Spinal cord (tissue), 10 donors: ENCODE results near the gene CCDC81. TPM values are rescaled to one million over a fixed set of nuclear protein-coding genes. Genes with fewer than 3 reads are reported as not detected.

Experiments
- DNase-seq, 6 donors: peaks; one replicate each; pipeline versions ENCODE4 v3.0.0 to v3.0.0-alpha.2; 2013 to 2015; ENCODE audit warnings: low spot score in 6 of 6, low read depth in 4 of 6
- H3K27ac ChIP-seq: one replicate; pipeline ENCODE4 v1.5.1; 2013; ENCODE audit warnings: low read depth, low read length, control low read depth
- H3K27me3 ChIP-seq: one replicate; pipeline ENCODE4 v1.6.1; 2013; ENCODE audit warnings: low read length; ENCODE audit not compliant: control insufficient read depth, insufficient read depth
- H3K36me3 ChIP-seq: one replicate; pipeline ENCODE4 v1.6.1; 2013; ENCODE audit warnings: low read length; ENCODE audit not compliant: control insufficient read depth, insufficient read depth
- H3K4me1 ChIP-seq: one replicate; pipeline ENCODE4 v1.6.1; 2013; ENCODE audit warnings: low read length; ENCODE audit not compliant: control insufficient read depth, insufficient read depth
- H3K4me3 ChIP-seq: one replicate; pipeline ENCODE4 v1.5.1; 2013; ENCODE audit warnings: low read depth, low read length, control low read depth
- H3K9me3 ChIP-seq: one replicate; pipeline ENCODE4 v1.6.1; 2013; ENCODE audit warnings: low read length; ENCODE audit not compliant: control insufficient read depth, insufficient read depth
- WGBS: methylation state at CpG from one replicate; pipeline ENCODE4 v1.1.5; 2013; ENCODE audit warnings: missing lambda C conversion rate; ENCODE audit not compliant: insufficient coverage; 5-methylcytosine and 5-hydroxymethylcytosine counted together
- polyA plus RNA-seq, 2 donors: library from polyadenylated mRNA; unstranded; fragments of 120-200 nt; gene quantifications; one replicate each; pipeline ENCODE4 v1.2.1, GENCODE V29; 2013; ENCODE audit not compliant: insufficient read length in 2 of 2
- total RNA-seq, 2 donors: library from RNA; depleted of rRNA in 1 of 2; stranded (reverse); fragments of 120-200 nt in 1 of 2; fragments of >200 nt in 1 of 2; gene quantifications; one replicate each; pipeline versions ENCODE4 v1.2.3 to v1.2.4, GENCODE V29; 2013 to 2014
- donor health status: healthy.

CCDC81 gene
- total and polyA plus RNA-seq, 4 donors: 4.0 to 8.6 (median 4.5) TPM

DNA sequence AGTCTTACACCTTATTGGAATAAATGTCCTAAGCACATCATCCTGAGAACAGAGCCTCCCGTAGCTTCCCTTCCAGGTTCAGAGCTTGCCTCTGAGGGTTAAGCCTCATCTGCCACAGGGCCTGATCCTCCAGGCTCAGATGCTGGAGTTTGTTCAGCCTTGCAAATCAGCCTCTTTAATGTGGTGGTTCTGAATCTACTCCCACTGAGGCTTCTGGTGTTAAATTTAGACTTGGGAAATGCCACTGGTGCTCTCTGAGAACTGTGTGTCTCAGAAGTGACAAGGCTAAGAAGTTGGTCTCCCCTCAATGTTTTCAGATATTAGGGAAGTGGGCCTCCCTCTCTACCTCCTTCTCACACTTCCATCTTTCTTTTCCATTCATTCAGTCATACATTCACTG lies 68.7 kb downstream of the CCDC81 start:
- no peaks in the 10 kb centered on the region for H3K27me3 ChIP-seq
- WGBS: no CpG with 5 or more reads among the region's 1 CpG
- H3K4me1 ChIP-seq: no peaks in the 10 kb centered on the region
- peaks cover 29% of the 10 kb centered on the region for H3K36me3 ChIP-seq
- H3K4me3 ChIP-seq: no peak overlapping the region
- no peak for DNase-seq
- peak overlapping the region; percentile 18 for H3K27ac ChIP-seq
- H3K9me3 ChIP-seq: no peaks in the 10 kb centered on the region

DNA sequence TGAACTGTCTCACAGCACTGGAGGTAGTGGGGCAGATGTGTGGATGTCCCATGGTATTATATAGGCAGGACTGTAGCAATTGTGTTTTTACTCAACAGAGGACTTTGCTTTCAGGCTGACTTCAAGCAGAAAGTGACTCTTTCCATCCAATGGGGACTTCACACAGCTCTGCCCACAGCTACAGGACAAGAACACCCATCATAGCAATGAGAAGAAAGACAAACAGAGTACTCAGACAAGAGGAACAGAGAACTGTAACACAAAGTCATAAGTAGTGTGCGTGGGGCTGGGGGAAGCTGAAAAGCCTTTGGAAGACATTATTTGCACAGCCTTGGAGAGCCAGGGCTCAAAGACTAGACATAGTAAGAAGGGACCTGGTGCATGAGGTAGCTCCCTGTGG lies 70.3 kb downstream of the CCDC81 start:
- Histone ChIP-seq H3K27me3 (no peaks in the 10 kb centered on the region), H3K4me3 (no peak overlapping the region), H3K4me1 (no peaks in the 10 kb centered on the region), H3K27ac (no peak overlapping the region), H3K36me3 (peaks cover 29% of the 10 kb centered on the region), H3K9me3 (no peaks in the 10 kb centered on the region)
- no peak for DNase-seq
- WGBS: 80% methylated on average over 1 of the region's 1 CpG

DNA sequence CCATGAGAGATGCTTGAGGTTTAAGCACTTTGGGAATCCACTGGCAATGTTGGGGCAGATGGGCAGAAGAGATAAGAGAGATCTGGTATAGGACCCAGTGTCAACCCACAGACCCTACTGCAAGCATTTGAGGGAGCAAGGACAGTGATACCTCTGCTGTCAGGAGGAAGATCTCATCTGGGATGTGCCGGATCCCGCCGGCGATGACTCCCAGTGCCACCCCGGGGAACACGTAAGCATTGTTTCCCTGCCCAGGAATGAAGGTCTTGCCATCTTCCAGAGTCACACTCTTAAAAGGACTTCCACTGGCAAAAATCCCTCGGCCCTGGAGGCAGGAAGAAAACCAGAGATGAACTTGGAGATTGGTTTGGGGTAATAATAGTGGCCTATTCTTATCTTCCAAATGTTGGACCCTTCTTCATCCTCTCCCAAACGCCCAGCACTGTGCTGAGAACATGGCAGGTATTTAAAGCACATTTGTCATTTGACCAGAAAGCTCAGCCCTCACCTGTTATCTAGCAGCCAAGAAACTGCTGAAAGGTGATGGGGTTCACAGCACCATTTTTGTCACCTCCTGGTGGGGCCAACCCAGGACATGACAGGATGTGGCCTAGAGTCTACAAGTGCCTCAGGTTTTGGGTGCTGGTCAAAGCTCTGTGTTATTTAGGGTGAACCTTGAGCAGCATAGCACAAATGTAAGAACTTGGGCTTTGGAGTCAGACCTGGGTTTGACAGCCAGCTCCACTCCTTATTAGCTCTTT lies 71.7 kb downstream of the CCDC81 start:
- Histone ChIP-seq H3K4me3 (no peak overlapping the region), H3K9me3 (no peaks in the 10 kb centered on the region), H3K27ac (no peak overlapping the region), H3K4me1 (no peaks in the 10 kb centered on the region), H3K27me3 (no peaks in the 10 kb centered on the region), H3K36me3 (peaks cover 26% of the 10 kb centered on the region)
- no peak for DNase-seq
- WGBS: 100% methylated on average over 6 of the region's 8 CpGs

DNA sequence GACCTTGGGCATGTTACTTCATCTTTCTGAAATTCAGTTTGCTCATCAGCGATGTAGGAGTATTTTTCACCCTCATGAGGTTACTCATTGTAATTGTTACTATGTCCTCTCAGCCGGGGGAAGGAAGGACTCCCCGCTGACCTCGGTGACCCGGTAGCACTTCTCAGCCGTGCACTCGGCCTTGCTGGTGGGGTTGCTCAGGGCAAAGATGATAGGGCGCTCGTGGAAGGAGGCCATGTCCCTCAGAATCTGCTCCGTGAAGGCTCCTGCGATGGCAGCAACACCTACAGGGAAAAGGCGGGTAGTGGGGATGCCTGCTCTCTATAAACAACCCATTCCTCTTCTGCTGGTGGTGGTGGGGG lies 72.2 kb downstream of the CCDC81 start:
- peaks cover 26% of the 10 kb centered on the region for H3K36me3 ChIP-seq
- no peak for DNase-seq
- H3K27me3 ChIP-seq: no peaks in the 10 kb centered on the region
- H3K27ac ChIP-seq: no peak overlapping the region
- 96% methylated on average over 4 of the region's 12 CpGs for WGBS
- H3K4me3 ChIP-seq: no peak overlapping the region
- no peaks in the 10 kb centered on the region for H3K4me1 ChIP-seq
- H3K9me3 ChIP-seq: no peaks in the 10 kb centered on the region

DNA sequence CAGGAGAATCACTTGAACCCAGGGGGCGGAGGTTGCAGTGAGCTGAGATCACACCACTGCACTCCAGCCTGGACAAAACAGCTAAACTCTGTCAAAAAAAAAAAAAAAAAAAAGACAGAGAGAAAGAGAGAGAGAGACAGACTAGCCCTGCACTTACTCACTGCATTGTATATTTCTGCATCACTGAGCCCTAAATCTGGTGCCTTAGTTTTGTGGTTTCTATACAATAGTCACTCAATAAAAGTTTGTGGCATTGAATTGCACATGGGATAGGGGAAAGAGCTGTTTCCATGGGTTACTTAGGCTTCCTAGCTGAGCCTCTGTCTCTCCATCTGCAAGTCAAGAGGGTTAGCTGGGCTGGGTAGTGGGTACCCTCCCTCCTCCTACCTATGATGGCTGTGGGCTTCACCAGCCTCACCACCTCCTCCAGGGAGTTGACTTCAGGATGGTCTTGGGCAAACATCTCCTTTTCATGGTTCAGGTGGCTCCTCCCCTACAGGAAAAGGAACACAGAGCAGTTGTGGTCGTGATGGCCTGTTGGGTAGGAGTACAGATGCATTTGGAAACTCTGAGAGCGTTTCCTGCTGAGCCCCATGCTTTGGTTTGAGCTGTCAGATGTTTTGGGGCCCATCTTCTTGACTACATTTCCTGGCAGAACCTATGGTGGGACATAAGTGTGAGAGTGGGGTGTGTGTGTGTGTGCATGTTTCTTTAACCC lies 73.2 kb downstream of the CCDC81 start:
- no peak overlapping the region for H3K27ac ChIP-seq
- no peak for DNase-seq
- H3K4me3 ChIP-seq: no peak overlapping the region
- no peaks in the 10 kb centered on the region for H3K9me3 ChIP-seq
- 92% methylated on average over 2 of the region's 3 CpGs for WGBS
- H3K27me3 ChIP-seq: no peaks in the 10 kb centered on the region
- peaks cover 20% of the 10 kb centered on the region for H3K36me3 ChIP-seq
- no peaks in the 10 kb centered on the region for H3K4me1 ChIP-seq

DNA sequence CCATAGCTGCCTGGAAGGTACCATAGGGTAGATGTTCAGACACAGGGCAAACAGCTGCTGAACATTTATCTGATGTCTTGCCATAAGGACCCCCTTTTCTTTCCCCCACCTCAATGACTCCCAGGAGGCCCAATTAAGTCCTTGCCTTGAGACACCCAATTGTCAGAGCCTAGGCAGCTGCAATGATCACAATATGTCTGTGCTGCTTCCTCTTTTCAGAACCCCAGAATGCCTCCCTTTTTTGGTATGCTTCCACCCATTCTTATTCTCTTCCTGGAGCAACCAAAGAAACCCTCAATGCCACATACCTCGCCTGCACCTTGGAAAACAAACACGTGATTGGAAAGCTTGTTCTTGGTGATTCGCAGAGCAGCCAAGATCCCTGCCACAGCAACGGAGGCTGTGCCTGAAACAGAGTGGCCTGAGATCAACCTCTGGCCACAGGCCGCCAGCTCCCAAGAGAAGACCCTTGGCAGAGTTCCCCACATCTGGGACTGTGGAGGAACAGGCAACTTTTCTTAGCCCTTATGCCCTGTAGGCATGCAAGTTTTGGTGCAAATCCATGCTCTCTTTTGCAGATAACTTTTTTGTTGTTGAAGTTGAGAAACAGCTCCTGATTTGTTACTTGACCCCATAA lies 75.4 kb downstream of the CCDC81 start:
- no peaks in the 10 kb centered on the region for H3K4me1 ChIP-seq
- 81% methylated on average over 5 of the region's 5 CpGs for WGBS
- peaks cover 11% of the 10 kb centered on the region for H3K36me3 ChIP-seq
- no peak overlapping the region for H3K4me3 ChIP-seq
- no peak for DNase-seq
- no peaks in the 10 kb centered on the region for H3K9me3 ChIP-seq
- H3K27ac ChIP-seq: no peak overlapping the region
- no peaks in the 10 kb centered on the region for H3K27me3 ChIP-seq

DNA sequence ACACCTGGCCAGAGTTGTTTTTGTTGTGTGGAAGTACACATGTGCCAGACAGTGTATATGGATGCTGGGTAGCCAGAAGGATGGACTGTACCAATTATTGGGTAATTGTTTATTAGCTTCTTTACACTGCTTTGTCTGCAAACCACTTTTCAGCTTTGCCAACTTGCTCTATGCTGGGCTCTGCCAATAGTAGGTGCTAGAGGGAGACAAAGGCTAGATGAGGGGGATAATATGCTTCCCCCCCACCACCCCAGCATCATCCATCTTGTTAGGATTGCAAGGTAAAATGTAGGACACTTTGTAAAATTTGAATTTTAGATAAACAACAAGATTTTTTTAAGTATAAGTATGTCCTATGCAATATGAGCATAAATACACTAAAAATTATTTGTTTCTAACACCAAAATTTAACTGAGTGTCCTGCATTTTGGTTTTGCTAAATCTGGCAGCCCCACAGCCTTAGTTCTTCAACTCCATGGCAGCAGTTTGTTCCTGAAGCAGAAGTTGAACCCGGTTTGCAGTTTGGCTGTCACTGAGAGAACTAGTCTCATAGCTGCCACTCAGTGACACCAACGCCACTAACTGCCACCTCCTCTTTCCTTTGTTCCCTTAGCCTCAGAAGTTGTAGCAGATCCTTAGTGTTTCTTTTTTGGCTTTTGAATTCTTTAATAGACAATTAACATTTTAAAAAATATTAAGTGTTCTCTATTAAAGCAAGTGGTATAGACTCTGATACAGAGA lies 78.8 kb downstream of the CCDC81 start:
- WGBS: 60% methylated on average over 1 of the region's 2 CpGs
- H3K36me3 ChIP-seq: no peaks in the 10 kb centered on the region
- H3K4me1 ChIP-seq: peaks cover 3% of the 10 kb centered on the region
- no peak overlapping the region for H3K27ac ChIP-seq
- H3K27me3 ChIP-seq: no peaks in the 10 kb centered on the region
- no peaks in the 10 kb centered on the region for H3K9me3 ChIP-seq
- no peak overlapping the region for H3K4me3 ChIP-seq
- DNase-seq: no peak

DNA sequence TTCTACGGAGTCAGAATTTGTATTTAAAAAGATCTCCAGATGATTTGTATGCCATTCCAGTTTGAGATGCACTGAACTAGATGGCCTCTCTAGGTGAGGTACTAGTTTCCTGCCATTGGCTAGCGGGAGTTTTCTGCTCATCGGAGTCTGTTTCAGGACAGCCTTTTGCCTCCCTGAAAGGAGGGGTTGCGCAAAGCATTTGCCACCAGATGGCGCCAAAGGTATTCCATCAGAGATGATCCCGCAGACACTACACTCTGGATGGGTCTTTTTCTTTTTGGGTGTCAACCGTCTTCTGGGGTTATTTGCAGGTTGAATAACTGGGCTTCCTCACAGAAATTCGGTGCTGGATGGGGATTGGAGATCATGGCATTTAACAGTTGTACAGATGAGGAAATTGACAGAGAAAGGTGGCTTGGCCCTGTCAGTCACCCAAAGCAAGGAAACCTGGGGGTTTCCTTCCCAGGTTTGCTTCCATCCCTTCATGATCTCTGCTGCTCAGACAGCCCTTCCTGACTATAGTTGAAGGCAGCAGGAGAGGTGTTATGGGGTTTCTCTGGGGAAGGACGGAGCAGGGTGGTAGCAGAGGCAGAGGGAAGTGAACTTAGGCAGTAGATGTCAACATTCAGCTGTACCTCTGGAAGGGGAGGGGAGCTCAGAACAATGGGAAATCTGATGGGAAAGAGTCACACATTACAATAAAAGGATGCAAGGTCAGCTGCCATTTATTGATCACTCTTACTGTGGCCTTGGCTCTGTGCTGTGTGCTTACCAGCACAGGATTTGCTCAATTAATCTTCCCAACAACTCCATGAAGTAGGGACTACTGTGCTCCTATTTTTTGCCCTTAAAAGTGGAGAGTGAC lies 81.6 kb downstream of the CCDC81 start:
- DNase-seq: peak; percentile 61 to 96 (median 82)
- H3K9me3 ChIP-seq: no peaks in the 10 kb centered on the region
- H3K27ac ChIP-seq: no peak overlapping the region
- 18% methylated on average over 5 of the region's 9 CpGs for WGBS
- H3K36me3 ChIP-seq: peaks cover 5% of the 10 kb centered on the region
- peaks cover 18% of the 10 kb centered on the region for H3K4me1 ChIP-seq
- no peaks in the 10 kb centered on the region for H3K27me3 ChIP-seq
- H3K4me3 ChIP-seq: no peak overlapping the region
